Measurements from ENCODE around the gene RNF213.
A peak's percentile ranks its signal among the peaks of the same experiment; 100 is the strongest.
"Not testable (repeated sequence)": the region's sequence is repeated elsewhere in the genome, so short reads cannot be mapped to it uniquely, and the experiment has no call there.

Gene RNF213

DNA sequence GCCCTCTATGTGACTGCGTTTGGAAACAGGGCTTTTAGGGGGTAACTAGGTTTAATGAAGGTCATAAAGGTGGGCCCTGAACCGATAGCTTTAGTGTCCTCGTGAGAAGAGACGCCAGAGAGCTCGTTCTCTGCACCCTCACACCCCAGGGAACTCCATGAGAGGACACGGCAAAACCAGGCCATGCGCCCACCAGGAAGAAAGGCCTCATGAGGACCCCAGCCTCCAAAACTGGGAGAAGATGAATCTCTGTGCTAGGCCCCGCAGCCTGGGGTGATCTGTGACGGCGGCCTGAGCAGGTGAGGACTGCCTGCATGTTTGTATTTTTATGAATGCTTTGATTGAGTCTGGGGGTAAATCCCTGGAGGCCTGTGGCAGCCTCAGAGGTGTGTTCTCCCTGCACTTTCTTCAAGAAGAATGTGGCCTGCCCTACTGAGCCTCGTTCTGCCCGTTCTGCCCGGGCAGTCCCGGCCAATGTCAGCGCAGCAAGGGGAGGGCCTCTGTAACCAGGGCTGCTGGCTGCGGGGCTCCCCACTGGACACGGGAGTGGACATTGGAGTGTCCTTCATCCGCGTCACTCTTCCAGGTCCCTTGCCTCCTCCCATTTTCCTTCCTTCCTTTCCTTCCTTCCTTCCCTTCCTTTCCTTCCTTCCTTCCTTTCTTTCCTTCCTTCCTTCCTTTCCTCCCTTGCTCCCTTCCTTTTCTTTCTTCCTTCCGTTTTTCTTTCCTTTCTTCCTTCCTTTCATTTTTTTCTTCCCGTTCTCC, 6.8 kb upstream of the RNF213 start:
- no peak for DNase-seq

- peak; percentile 85 for DNase-seq
Observed at GRCh38 chr17:80254396-80255251, 6.0 kb upstream of the RNF213 start.

GRCh38 chr17:80256034-80256350, 4.7 kb upstream of the RNF213 start:
- DNase-seq, result no peak

GRCh38 chr17:80257716-80258213, 2.9 kb upstream of the RNF213 start:
- DNase-seq, result no peak

DNA sequence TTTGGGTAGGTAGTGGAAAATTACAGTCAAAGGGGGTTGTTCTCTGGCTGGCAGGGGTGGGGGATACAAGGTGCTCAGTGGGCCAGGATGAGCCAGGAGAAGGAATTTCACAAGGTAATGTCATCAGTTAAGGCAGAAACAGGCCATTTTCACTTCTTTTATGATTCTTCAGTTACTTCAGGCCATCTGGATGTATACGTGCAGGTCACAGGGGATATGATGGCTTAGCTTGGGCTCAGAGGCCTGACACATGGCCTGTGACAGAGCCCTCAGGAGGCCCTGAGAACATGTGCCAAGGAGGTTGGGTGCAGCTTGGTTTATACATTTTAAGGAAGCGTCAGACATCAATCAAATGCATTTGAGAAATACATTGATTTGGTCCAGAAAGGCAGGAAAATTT, 2.4 kb upstream of the RNF213 start:
- DNase-seq, result not testable (repeated sequence)

GRCh38 chr17:80259457-80260068, 1.1 kb upstream of the RNF213 start:
- peak; percentile 44 for DNase-seq

DNA sequence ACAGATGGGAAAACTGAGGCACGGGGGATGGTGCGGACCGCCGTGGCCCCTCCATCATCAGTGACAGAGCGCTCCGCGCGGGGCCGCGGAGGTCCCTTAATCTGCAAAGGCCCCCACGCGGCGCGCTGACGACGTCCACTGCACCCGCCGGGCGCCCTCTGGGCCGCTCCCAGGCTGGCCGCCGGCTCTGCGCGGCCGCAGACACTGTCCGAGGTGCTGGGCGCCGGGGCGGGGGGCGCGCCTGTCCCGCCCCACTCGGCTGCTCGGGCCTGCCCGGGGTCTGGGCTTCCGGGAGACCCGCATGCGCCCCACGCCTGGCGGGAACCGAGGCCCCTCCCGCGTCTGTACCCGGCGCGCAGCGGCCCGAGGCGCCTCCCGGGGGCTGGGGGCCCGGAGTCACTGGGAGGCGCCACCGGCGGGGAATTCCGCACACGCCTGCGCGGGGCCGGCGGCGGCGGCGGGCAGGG, 550 bp upstream of the RNF213 start:
- peak; percentile 90 for DNase-seq

- peak; percentile 95 for DNase-seq
Observed at GRCh38 chr17:80261159-80261894, 675 bp downstream of the RNF213 start.

DNA sequence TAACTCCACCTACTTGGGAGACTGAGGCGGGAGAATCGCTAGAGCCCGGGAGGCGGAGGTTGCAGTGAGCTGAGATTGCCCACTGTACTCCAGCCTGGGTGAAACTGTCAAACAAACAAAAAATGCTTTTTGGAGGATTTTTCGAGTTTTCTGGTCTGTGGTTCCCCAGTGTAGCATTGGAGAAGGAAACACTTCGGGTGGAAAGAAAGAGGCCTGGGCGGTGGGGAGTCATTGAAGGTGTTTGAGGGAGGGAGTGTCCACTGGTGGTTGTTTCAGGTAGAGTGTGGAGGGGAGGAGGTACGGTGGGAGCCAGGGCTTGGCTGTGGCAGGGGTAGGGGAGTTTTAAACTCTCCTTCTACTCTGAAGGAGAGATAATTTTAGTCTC, 1.2 kb downstream of the RNF213 start:
- peak; percentile 50 for DNase-seq

DNA sequence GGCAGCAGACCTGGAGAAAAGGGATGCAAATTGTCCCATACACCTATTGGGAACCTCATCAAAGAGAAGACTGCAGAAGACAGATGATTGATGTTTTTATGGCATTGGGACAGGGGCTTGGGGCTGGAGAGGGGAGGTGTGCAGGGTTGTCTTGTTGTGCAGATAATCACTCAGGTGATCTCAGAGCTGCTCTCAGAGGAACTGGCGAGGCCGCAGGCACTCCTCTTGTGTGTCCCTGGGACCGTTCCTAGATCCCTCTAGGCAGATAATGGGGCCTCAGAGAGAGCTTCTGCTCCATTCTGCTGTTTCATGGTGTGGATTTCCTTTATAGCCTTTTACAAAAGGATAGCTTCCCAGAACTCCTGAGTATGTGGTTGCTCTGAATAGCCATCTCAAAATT, 1.6 kb downstream of the RNF213 start:
- DNase-seq, result peak; percentile 50

GRCh38 chr17:80262775-80263244, 2.2 kb downstream of the RNF213 start:
- DNase-seq, result no peak

DNA sequence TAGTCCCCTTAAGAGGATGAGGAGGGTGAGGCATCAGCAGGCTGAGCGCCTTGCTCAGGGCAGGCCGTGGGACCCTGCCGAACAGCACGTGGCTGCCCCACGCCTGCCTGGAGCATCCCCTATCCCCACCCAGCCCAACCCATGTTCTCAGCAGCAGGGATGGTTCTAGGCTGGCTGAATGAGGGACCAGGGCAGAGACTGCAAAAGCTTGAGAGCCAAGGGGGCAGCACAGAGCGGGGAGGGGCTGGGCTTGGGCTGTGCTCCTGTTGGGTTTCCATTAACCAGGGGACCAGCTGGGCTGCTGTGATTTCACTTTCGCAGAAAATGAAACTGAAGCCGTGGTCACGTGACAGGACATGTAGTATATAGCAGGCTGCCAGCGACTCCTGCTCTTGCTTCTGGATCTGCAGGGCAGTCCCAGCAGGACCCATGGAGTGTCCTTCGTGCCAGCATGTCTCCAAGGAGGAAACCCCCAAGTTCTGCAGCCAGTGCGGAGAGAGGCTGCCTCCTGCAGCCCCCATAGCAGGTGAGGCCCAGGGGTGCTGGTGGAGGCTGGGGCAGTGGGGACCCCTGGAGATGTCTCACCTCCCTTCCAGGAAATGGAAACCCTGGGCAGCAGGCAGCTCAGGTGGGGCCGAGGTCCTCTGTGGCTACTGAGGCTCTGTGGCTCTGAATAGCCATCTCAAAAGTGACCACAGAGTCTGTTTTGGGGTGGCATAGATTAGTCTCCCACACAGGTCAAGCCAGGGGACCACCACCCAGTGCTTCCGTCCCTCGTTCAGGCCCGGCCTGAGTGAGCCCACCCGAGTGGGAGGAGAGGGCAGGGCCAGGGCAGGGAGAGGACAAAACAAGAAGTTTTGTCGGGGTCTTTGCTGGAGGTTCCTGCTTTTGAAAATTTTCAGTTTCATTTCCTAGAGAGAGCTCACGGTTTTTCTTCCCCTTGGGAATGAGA, 2.9 kb downstream of the RNF213 start:
- DNase-seq, result peak; percentile 76

DNA sequence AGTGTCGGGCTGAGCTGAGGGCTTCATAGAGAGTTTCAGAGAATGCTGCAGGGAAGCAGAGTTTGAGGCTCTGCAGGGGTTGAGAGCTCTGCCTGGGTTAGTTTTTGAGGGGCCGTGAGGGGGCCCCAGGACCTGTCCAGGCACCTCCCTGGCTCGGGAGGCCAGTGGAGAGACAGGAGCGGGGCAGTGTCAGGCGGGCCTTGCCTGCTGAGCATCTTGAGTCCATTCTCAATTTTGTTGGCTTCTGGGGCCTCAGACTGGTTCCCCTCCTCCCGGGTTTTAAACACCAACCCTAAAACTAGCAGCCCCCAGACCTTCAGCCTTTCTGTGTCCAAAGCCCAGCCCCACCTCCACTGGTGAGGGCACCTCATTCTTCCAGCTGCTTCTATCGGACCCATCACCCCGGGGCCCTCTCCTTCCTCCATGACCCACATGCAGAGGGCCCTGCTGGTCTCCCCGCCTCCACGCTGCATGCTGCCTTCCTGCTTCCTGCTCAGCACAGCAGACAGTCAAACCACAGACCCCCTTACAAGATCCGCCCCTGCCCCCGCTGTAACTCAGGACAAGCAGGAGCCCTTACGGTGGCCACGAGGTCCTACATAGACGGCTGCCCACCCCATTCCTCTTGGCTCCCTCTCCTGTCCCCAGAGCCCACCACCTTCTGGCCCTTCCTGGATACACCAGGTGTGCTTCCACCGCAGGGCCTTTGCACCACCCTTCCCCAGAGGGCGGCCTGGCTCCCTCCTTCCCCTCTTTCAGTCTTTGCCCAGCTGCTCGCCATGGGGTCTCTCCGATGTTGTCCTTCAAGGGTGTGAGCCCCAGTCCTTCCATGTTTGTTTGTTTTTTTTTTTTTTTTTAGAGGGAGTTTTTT, 3.8 kb downstream of the RNF213 start:
- DNase-seq, result no peak

DNA sequence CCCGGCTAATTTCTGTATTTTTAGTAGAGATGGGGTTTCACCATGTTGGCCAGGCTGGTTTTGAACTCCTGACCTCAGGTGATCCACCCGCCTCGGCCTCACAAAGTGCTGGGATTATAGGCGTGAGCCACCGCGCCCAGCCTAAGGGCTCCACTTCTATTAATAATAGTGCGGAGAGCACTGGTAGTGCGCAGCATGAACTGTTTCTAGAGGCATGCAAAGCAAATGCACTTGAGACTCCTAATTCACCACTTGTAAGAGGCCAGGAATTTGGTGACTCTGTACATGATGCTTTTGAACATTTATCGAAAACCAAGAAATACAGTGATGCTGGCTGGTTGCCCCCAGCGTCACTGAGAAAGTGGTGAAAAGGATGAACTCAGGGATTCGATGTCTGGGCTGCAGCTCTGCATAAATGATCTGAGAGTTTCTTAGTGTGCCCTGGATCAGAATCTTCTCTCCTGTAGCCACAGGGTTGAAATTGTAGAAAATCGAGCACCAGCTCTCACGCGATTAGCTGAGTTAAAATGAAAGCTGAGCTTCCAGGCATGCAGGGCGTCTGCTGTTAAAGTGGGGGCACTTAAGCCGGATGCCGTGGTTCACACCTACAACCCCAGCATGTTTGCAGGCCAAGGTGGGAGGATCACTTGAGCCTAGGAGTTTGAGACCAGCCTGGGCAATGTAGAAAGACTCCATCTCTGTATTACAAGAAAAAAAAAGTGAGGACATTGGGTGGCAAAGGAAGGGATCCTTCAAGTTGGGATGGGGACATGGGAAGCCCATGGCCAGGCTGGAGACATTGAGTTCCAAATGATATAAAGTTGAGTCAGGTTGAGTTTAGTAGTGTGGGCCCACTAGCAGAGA, 4.8 kb downstream of the RNF213 start:
- DNase-seq, result no peak

DNA sequence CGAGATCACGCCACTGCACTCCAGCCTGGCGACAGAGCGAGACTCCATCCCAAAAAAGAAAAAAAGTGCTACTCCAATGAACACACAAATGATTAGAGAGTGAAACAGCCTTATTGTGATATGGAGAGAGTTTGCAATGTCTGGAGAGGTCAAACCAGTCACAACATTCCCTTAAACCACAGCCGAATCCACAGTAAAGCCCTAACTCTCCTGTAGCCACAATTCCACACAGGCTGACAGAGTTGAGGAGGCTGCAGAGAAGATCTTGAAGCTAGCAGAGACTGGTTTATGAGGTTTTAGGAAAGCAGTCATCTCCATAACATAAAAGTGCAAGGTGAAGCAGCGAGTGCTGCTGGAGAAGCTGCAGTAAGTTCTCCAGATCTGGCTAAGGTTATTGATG, 6.7 kb downstream of the RNF213 start:
- no peak for DNase-seq

- no peak for DNase-seq
Observed at GRCh38 chr17:80268427-80268826, 7.8 kb downstream of the RNF213 start.

DNA sequence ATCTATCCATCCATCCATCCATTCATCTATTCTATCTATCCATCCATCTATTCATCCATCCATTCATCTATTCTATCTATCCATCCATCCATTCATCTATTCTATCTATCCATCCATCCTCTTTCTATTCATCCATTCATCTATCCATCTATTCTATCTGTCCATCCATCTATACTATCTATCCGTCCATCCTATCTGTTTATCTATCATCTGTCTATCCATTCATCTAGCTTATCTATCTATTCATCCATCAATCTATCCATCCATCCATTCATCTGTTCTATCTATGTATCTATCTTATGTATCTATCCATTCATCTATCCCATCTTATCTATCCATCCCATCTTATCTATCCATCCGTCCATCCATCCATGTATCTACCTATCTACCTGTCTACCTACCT, 8.8 kb downstream of the RNF213 start:
- no peak for DNase-seq

DNA sequence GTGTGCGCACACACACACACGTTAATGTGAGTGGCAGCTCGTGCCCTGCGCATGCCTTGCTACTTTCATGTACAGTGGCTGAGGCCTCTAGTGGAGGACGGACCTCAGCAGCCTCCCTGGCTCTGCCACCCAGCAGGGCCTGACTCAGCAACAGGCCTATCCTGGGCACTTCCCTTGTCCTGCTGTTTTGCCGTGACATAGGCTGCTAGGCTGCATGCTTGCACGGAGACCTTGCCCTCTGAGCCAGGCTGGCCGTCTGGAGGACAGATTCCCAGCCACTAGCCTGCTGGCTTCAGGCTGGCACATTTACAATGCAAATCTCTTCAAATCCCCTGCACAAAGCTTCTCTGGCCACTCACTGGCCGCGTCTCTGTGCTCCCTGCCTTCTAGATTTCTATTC, 9.5 kb downstream of the RNF213 start:
- no peak for DNase-seq

GRCh38 chr17:80270836-80271235, 10.2 kb downstream of the RNF213 start:
- DNase-seq, result no peak

- DNase-seq, result no peak
Observed at GRCh38 chr17:80272366-80272765, 11.7 kb downstream of the RNF213 start.
